Astrocyte (in vitro differentiated cells and primary cell): ENCODE data around the gene SARDH. TPM values are rescaled to one million over a fixed set of nuclear protein-coding genes. Genes with fewer than 3 reads are reported as not detected.

Source experiments
- DNase-seq: peaks from one replicate; pipeline ENCODE4 v3.0.0-alpha.2; 2010; ENCODE audit warnings: low read depth
- FAIRE-seq: peaks from 2 replicates; lab custom pipeline; 2011; peaks lifted over from hg19 to GRCh38; lab: Jason Lieb, UNC
- H2AFZ ChIP-seq: 2 replicates; pipeline ENCODE4 v1.6.0; 2012; ENCODE audit warnings: low read depth, low read length, inconsistent platforms
- H3K27ac ChIP-seq: 2 replicates; pipeline ENCODE4 v1.5.1; 2011; ENCODE audit warnings: low read depth, low read length, inconsistent platforms
- H3K27me3 ChIP-seq: 2 replicates; pipeline ENCODE4 v1.6.0; 2011; ENCODE audit warnings: low read length, inconsistent platforms; ENCODE audit not compliant: insufficient read depth
- H3K36me3 ChIP-seq: 2 replicates; pipeline ENCODE4 v1.5.1; 2011; ENCODE audit warnings: low read length, inconsistent platforms; ENCODE audit not compliant: insufficient read depth
- H3K4me1 ChIP-seq: 2 replicates; pipeline ENCODE4 v1.5.1; 2011; ENCODE audit warnings: low read length, inconsistent platforms; ENCODE audit not compliant: insufficient read depth
- H3K4me2 ChIP-seq: 2 replicates; pipeline ENCODE4 v1.6.0; 2012; ENCODE audit warnings: low read length, inconsistent platforms
- H3K4me3 ChIP-seq: 2 replicates; pipeline ENCODE4 v1.5.1; 2011; ENCODE audit warnings: low read depth, mild to moderate bottlenecking, low read length, inconsistent platforms; ENCODE audit not compliant: insufficient read depth
- H3K79me2 ChIP-seq: 2 replicates; pipeline ENCODE4 v1.6.0; 2012; ENCODE audit warnings: mild to moderate bottlenecking, low read length, inconsistent platforms; ENCODE audit not compliant: insufficient read depth
- H3K9ac ChIP-seq: 2 replicates; pipeline ENCODE4 v1.6.0; 2012; ENCODE audit warnings: mild to moderate bottlenecking, low read length, inconsistent platforms
- H3K9me3 ChIP-seq: 2 replicates; pipeline ENCODE4 v1.5.1; 2012; ENCODE audit warnings: low read depth, mild to moderate bottlenecking, low read length, inconsistent platforms; ENCODE audit not compliant: insufficient read depth
- H4K20me1 ChIP-seq: 2 replicates; pipeline ENCODE4 v1.6.0; 2012; ENCODE audit warnings: low read length, inconsistent platforms; ENCODE audit not compliant: insufficient read depth
- H3K27ac Mint-ChIP-seq: one replicate; pipeline ENCODE4 v1.8.0; 2021; ENCODE audit warnings: mild to moderate bottlenecking, mixed read lengths; ENCODE audit not compliant: unreplicated experiment
- H3K27me3 Mint-ChIP-seq: one replicate; pipeline ENCODE4 v1.8.0; 2021; ENCODE audit warnings: low read depth, mixed read lengths; ENCODE audit not compliant: unreplicated experiment
- H3K36me3 Mint-ChIP-seq: one replicate; pipeline ENCODE4 v1.8.0; 2021; ENCODE audit warnings: low read depth, mixed read lengths; ENCODE audit not compliant: unreplicated experiment
- H3K4me1 Mint-ChIP-seq: one replicate; pipeline ENCODE4 v1.8.0; 2021; ENCODE audit warnings: low read depth, mixed read lengths; ENCODE audit not compliant: unreplicated experiment
- H3K4me3 Mint-ChIP-seq: one replicate; pipeline ENCODE4 v1.8.0; 2021; ENCODE audit warnings: mild to moderate bottlenecking, moderate library complexity, mixed read lengths; ENCODE audit not compliant: unreplicated experiment
- H3K9me3 Mint-ChIP-seq: one replicate; pipeline ENCODE4 v1.8.0; 2021; ENCODE audit warnings: mild to moderate bottlenecking, mixed read lengths; ENCODE audit not compliant: unreplicated experiment
- CTCF ChIP-seq: IDR thresholded peaks from 2 replicates; pipeline ENCODE4 v1.5.1; 2011; ENCODE audit warnings: low read depth, mild to moderate bottlenecking, inconsistent platforms, low read length, moderate library complexity; ENCODE audit not compliant: insufficient read depth
- EZH2 ChIP-seq: IDR thresholded peaks from 2 replicates; pipeline ENCODE4 v1.6.1; 2012; ENCODE audit warnings: mild to moderate bottlenecking, low read length, inconsistent platforms; ENCODE audit not compliant: insufficient read depth
- total RNA-seq: library from RNA; stranded (reverse); gene quantifications from 2 replicates; pipeline ENCODE4 v1.2.1, GENCODE V29; 2021

Gene SARDH
- total RNA-seq, 1 donor from 2014 or later: 2.8 TPM

GRCh38 chr9:133782157-133783130, 44.3 kb upstream of the SARDH start:
- H3K4me1 Mint-ChIP-seq: peaks cover 11% of the 10 kb centered on the region
- Histone ChIP-seq H3K9ac (no peak overlapping the region), H3K9me3 (no peaks in the 10 kb centered on the region), H3K27ac (no peak overlapping the region), H3K79me2 (no peaks in the 10 kb centered on the region), H3K4me3 (no peak overlapping the region), H4K20me1 (peaks cover 25% of the 10 kb centered on the region), H3K4me1 (no peaks in the 10 kb centered on the region), H3K27me3 (no peaks in the 10 kb centered on the region), H2AFZ (no peak overlapping the region), H3K4me2 (no peak overlapping the region), H3K36me3 (peaks cover 3% of the 10 kb centered on the region)
- no peaks in the 10 kb centered on the region for H3K27me3 Mint-ChIP-seq
- peak; percentile 17 for FAIRE-seq
- TF ChIP-seq CTCF: peak; percentile 90
- TF ChIP-seq EZH2: no peak
- peak; percentile 33 for DNase-seq
- H3K9me3 Mint-ChIP-seq: no peaks in the 10 kb centered on the region
- H3K27ac Mint-ChIP-seq: no peak overlapping the region
- peaks cover 14% of the 10 kb centered on the region for H3K36me3 Mint-ChIP-seq
- no peak overlapping the region for H3K4me3 Mint-ChIP-seq

- H3K27ac Mint-ChIP-seq: no peak overlapping the region
- TF ChIP-seq CTCF (no peak), EZH2 (no peak)
- Histone ChIP-seq H3K4me2 (no peak overlapping the region), H3K36me3 (peaks cover 3% of the 10 kb centered on the region), H2AFZ (no peak overlapping the region), H3K9me3 (no peaks in the 10 kb centered on the region), H3K27ac (no peak overlapping the region), H3K4me1 (no peaks in the 10 kb centered on the region), H3K27me3 (no peaks in the 10 kb centered on the region), H4K20me1 (peaks cover 23% of the 10 kb centered on the region), H3K9ac (no peak overlapping the region), H3K4me3 (no peak overlapping the region), H3K79me2 (no peaks in the 10 kb centered on the region)
- FAIRE-seq (no peak), DNase-seq (no peak)
- H3K9me3 Mint-ChIP-seq: no peaks in the 10 kb centered on the region
- H3K27me3 Mint-ChIP-seq: no peaks in the 10 kb centered on the region
- peaks cover 14% of the 10 kb centered on the region for H3K36me3 Mint-ChIP-seq
- peak overlapping the region; percentile 27 for H3K4me3 Mint-ChIP-seq
- H3K4me1 Mint-ChIP-seq: peaks cover 8% of the 10 kb centered on the region
Measured at GRCh38 chr9:133781828-133782135, 43.6 kb upstream of the SARDH start.
